ENCODE measurements around the gene ARHGAP12.
"Not testable (repeated sequence)": the region's sequence is repeated elsewhere in the genome, so short reads cannot be mapped to it uniquely, and the experiment has no call there.

ARHGAP12 gene

DNA sequence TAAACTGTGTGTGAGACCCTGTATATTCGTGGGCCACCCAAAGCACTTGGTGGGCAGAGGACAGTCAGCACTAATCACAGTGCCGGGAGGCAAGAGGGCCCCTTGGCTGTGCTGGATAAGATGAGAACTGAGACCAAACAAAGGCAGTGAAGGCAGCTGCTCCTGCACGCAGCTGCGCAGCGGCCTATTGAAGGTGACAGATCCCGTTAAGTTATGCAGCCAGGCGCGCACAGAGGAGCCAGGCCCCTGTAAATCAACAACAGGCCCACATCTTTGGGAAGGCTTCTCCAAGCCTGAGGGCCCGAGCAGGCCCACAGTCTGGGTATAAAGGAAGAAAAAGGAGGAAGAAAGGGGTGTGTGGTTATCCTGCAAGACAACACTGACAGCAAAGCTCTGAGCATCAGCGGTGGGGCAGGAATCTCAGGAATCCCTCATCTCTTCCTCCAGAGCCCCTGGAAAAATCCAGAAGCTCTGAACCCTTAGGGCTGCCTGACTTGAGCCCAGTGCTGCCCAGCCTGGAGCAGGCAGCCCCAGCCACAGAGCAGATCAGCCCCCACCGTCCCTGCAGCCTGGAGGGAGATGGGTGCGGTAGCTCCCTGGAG is 154.2 kb downstream of the ARHGAP12 start:
- no peak overlapping the region for H3K27ac ChIP-seq
- TF ChIP-seq, protein P1, sequence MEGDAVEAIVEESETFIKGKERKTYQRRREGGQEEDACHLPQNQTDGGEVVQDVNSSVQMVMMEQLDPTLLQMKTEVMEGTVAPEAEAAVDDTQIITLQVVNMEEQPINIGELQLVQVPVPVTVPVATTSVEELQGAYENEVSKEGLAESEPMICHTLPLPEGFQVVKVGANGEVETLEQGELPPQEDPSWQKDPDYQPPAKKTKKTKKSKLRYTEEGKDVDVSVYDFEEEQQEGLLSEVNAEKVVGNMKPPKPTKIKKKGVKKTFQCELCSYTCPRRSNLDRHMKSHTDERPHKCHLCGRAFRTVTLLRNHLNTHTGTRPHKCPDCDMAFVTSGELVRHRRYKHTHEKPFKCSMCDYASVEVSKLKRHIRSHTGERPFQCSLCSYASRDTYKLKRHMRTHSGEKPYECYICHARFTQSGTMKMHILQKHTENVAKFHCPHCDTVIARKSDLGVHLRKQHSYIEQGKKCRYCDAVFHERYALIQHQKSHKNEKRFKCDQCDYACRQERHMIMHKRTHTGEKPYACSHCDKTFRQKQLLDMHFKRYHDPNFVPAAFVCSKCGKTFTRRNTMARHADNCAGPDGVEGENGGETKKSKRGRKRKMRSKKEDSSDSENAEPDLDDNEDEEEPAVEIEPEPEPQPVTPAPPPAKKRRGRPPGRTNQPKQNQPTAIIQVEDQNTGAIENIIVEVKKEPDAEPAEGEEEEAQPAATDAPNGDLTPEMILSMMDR (IDR thresholded peaks at IDR 0.05): no peak
- no peak for TF ChIP-seq ZFX (IDR thresholded peaks at IDR 0.05; ENCODE audit: borderline replicate concordance)

DNA sequence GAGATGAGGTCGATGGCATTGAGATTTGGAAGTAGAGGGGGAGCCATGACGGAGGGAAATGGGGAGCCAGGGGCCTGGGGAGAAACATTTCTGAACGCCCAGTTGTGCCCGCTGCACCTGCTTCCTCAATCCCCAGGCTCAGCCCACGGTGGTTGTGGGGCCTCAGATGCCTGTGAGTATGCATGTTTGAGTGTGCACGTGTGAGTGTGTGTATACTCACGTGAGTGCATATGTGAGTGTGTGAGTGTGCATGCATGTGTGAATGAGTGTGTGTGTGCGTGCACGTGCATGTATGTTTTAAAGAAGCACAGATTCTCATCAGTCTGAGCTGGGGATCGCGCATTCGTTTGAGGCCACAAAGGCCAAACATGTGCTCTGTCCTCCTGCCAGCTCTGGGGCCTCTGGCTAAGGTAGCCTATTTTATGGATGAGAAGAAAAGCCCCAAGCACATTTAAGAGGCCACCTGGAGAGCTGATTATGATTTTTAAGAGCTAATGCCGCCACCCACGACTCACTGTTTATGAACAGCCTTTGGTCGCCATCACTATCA is 154.8 kb downstream of the ARHGAP12 start:
- H3K27ac ChIP-seq: no peak overlapping the region
- TF ChIP-seq, protein P1 (IDR thresholded peaks at IDR 0.05): no peak
- TF ChIP-seq ZFX (IDR thresholded peaks at IDR 0.05; ENCODE audit: borderline replicate concordance): no peak

DNA sequence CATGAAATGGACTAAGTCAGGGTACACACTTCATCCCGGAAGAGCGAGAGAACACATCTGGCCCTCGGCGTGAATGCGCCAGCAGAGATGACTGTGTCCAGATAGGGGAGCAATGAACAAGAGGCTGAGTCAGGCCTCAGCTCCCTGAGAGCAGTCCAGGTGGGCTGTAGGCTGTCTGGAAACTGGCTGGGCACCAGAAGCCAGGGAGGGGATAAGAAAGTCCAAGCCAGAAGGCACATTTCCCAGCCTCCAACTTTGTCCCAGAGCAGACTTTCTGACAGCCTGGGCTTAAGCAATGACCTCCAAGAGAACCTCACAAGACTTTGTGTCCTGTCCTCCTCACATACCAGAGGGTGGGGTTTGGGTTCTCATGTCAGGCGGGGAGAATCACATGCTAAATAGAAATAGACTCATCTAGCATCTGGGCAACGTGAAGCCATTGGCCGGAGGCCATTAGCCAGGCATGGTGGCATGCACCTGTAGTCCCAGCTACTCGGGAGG is 157.2 kb downstream of the ARHGAP12 start:
- no peak overlapping the region for H3K27ac ChIP-seq
- TF ChIP-seq, protein P1 (IDR thresholded peaks at IDR 0.05): no peak
- TF ChIP-seq ZFX (IDR thresholded peaks at IDR 0.05; ENCODE audit: borderline replicate concordance): no peak

DNA sequence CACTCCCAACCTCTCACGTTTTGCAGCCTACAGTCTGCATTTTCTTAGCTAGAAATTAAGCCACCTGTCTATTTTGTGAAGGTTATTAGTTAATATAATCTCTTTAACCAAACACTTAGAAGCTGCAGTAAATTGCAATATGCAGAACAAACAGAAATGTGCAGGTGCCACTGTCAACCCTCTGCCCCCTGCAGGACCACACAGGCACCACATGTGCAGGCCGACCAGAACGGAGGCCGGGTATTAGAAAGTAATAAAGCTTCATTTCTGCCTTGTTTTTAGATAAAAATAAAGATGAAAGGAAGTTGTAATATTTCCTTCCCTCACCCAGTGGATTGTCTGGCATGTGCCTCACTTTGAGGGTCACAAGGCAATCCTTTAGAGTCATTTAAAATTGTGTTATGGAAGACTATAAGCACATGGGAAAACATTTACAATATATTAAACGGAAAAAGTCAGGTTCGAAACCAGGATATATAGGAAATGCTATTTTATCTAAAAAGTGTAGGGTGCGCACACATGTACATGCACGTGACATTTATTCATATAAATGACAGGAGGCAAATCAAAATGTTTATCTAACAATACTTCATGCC is 158.2 kb downstream of the ARHGAP12 start:
- H3K27ac ChIP-seq: no peak overlapping the region
- no peak for TF ChIP-seq ZFX (IDR thresholded peaks at IDR 0.05; ENCODE audit: borderline replicate concordance)
- TF ChIP-seq, protein P1 (IDR thresholded peaks at IDR 0.05): peak; percentile 90

DNA sequence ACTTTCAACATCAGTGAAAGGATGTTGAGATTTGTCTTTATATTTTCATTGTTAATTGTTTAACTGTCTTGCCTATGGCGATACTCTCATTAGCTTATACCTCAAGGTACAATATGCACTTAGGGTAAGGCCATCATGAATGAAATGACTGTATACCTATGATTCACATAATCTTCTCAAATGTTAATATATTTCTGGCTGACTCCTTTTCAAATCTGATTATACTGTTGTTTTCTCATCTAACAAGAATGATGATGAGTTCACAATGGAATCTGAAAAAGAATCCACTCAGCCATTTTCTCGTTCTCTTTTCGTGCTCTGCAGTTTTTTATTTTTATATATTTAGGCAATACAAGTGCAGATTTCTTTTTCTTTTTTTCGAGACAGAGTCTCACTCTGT is 159.1 kb downstream of the ARHGAP12 start:
- no peak overlapping the region for H3K27ac ChIP-seq
- no peak for TF ChIP-seq ZFX (IDR thresholded peaks at IDR 0.05; ENCODE audit: borderline replicate concordance)
- TF ChIP-seq, protein P1 (IDR thresholded peaks at IDR 0.05): no peak

DNA sequence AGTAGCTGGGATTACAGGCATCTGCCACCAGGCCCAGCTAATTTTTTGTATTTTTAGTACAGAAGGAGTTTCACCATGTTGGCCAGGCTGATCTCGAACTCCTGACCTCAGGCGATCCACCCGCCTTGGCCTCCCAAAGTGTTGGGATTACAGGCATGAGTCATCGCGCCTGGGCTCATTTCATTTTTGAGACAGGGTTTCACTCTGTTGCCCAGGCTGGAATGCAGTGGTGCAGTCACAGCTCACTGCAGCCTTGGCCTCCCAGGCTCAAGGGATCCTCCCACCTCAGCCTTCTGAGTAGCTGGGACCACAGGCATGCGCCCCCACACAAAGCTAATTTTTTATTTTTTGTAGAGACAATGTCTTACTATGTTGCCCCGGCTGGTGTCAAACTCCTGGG is 159.7 kb downstream of the ARHGAP12 start:
- not testable (repeated sequence) for H3K27ac ChIP-seq

DNA sequence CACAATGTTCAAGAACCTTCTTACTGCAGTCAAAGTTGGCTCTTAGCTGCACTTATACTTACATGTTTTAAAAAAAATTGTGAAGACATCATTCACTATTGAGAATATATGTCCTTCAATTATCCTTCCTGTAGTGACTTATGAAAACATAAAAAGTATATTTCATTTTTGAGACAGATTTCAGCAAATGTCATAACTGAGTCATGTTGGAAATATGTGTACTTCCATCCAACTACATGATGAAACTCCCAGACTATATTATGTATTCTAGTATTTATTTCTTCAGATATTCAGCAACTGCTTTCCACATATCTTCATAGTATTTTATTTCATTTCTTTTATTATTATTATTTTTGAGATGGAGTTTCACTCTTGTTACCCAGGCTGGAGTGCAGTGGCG is 160.2 kb downstream of the ARHGAP12 start:
- TF ChIP-seq, protein P1 (IDR thresholded peaks at IDR 0.05): no peak
- no peak for TF ChIP-seq ZFX (IDR thresholded peaks at IDR 0.05; ENCODE audit: borderline replicate concordance)
- H3K27ac ChIP-seq: no peak overlapping the region
